Measurements from ENCODE around the gene CIB1. TPM values are rescaled to one million over a fixed set of nuclear protein-coding genes. Genes with fewer than 3 reads are reported as not detected.

Gene CIB1
- polyA plus RNA-seq, 1 of the 3 experiments (the other 2 are of a cell fraction), result 87.9 TPM

GRCh38 chr15:90219421-90220141 is 14.2 kb downstream of the CIB1 start:
- no peaks in the 10 kb centered on the region for H3K9me2 ChIP-seq
- no peak overlapping the region for H3K9ac ChIP-seq
- CTCF ChIA-PET, result interaction anchor here (0.6 to 7.1 kb wide), 14 partner anchors 11 to 85 kb away, joined by 3 to 74 read pairs (median 5); partner anchors contain the start of genes CIB1, GDPGP1 and SEMA4B
- H3K79me2 ChIP-seq (ENCODE audit: insufficient read depth), result no peaks in the 10 kb centered on the region; the same call in 1 of the 2 replicates
- peak; percentile 90 for DNase-seq
- no peak overlapping the region for H3K4me3 ChIP-seq (ENCODE audit: low read depth in 2 of 2, low read length in 1 of 2)
- H4K20me1 ChIP-seq (ENCODE audit: insufficient read depth), result no peaks in the 10 kb centered on the region
- H3F3A ChIP-seq (replicated peaks; ENCODE audit: insufficient read depth), result no peaks in the 10 kb centered on the region
- peaks cover 9 to 15% of the 10 kb centered on the region in 2 experiments for H3K36me3 ChIP-seq (replicated peaks in 1 of 2; ENCODE audit: control insufficient read depth in 1 of 2, insufficient read depth in 2 of 2, low read length in 1 of 2)
- POLR2A ChIA-PET, result no interaction called here
- peak; percentile 75 for TF ChIP-seq CTCF (IDR thresholded peaks at IDR 0.05)
- peak; percentile 84 for TF ChIP-seq SMC3 (IDR thresholded peaks at IDR 0.05; ENCODE audit: low read depth, low read length)
- peak; percentile 67 for TF ChIP-seq RAD21 (IDR thresholded peaks at IDR 0.05; ENCODE audit: low read length)
- TF ChIP-seq GATA2 (CRISPR knock-in tag; IDR thresholded peaks at IDR 0.05), result no peak
- H3K4me2 ChIP-seq, result no peak overlapping the region
- 93% methylated on average over 10 of the region's 17 CpGs for WGBS (ENCODE audit: low lambda C conversion rate)
- no peaks in the 10 kb centered on the region for H3K27me3 ChIP-seq (ENCODE audit: insufficient read depth)
- peaks cover 0 to 11% of the 10 kb centered on the region in 2 experiments; a peak in 1 of 4 replicates for H3K4me1 ChIP-seq (ENCODE audit: control insufficient read depth in 1 of 2, insufficient read depth in 2 of 2, low read depth in 1 of 2, low read length in 1 of 2)
- no peak overlapping the region for H2AFZ ChIP-seq (ENCODE audit: low read depth)
- H3K9me3 ChIP-seq, result no peaks in the 10 kb centered on the region
- no peak overlapping the region for H3K27ac ChIP-seq (ENCODE audit: low read depth in 2 of 2, low read length in 1 of 2)

GRCh38 chr15:90217671-90218394 is 15.9 kb downstream of the CIB1 start:
- ChIA-PET POLR2A (no interaction called here), CTCF (interaction anchor here (0.6 to 7.1 kb wide), 9 partner anchors 14 to 250 kb away, joined by 3 to 74 read pairs (median 5); partner anchors contain the start of genes CIB1, GDPGP1, NGRN and SEMA4B)
- no peak overlapping the region for H2AFZ ChIP-seq (ENCODE audit: low read depth)
- no peak overlapping the region for H3K4me3 ChIP-seq (ENCODE audit: low read depth in 2 of 2, low read length in 1 of 2)
- WGBS (ENCODE audit: low lambda C conversion rate), result 97% methylated on average over 9 of the region's 9 CpGs
- H3K27ac ChIP-seq (ENCODE audit: low read depth in 2 of 2, low read length in 1 of 2), result no peak overlapping the region
- no peaks in the 10 kb centered on the region for H4K20me1 ChIP-seq (ENCODE audit: insufficient read depth)
- no peak for TF ChIP-seq SMC3 (IDR thresholded peaks at IDR 0.05; ENCODE audit: low read depth, low read length)
- no peak for TF ChIP-seq EZH2phosphoT487 (IDR thresholded peaks at IDR 0.05; ENCODE audit: borderline replicate concordance, low read depth)
- TF ChIP-seq CHD2 (IDR thresholded peaks at IDR 0.05; ENCODE audit: low read length, partially characterized antibody), result no peak
- TF ChIP-seq MXI1 (IDR thresholded peaks at IDR 0.05; ENCODE audit: low read depth, low read length), result no peak
- TF ChIP-seq GABPA (IDR thresholded peaks at IDR 0.05; ENCODE audit: low read depth), result no peak
- no peak for TF ChIP-seq TCF12 (IDR thresholded peaks at IDR 0.05)
- TF ChIP-seq PBX3 (IDR thresholded peaks at IDR 0.05), result no peak
- TF ChIP-seq ZBTB33 (IDR thresholded peaks at IDR 0.05; ENCODE audit: borderline replicate concordance, low read depth), result no peak
- TF ChIP-seq GATA2 (CRISPR knock-in tag; IDR thresholded peaks at IDR 0.05), result no peak
- TF ChIP-seq FOXM1 (IDR thresholded peaks at IDR 0.05; ENCODE audit: low read depth), result no peak
- TF ChIP-seq USF1 (IDR thresholded peaks at IDR 0.05; ENCODE audit: borderline replicate concordance, low read depth), result no peak
- TF ChIP-seq NFIC (IDR thresholded peaks at IDR 0.05; ENCODE audit: borderline replicate concordance), result no peak
- TF ChIP-seq MAX (IDR thresholded peaks at IDR 0.05; ENCODE audit: low read depth), result no peak
- no peaks in the 10 kb centered on the region for H3F3A ChIP-seq (replicated peaks; ENCODE audit: insufficient read depth)
- H3K79me2 ChIP-seq (ENCODE audit: insufficient read depth), result peaks cover 5% of the 10 kb centered on the region; the same call in 1 of the 2 replicates
- no peak overlapping the region for H3K4me2 ChIP-seq
- no peaks in the 10 kb centered on the region for H3K9me2 ChIP-seq
- H3K27me3 ChIP-seq (ENCODE audit: insufficient read depth), result no peaks in the 10 kb centered on the region
- peaks cover 0 to 20% of the 10 kb centered on the region in 2 experiments; a peak in 2 of 4 replicates for H3K4me1 ChIP-seq (ENCODE audit: control insufficient read depth in 1 of 2, insufficient read depth in 2 of 2, low read depth in 1 of 2, low read length in 1 of 2)
- DNase-seq, result no peak
- no peaks in the 10 kb centered on the region for H3K9me3 ChIP-seq
- no peak overlapping the region for H3K9ac ChIP-seq
- H3K36me3 ChIP-seq (replicated peaks in 1 of 2; ENCODE audit: control insufficient read depth in 1 of 2, insufficient read depth in 2 of 2, low read length in 1 of 2), result peaks cover 6 to 10% of the 10 kb centered on the region in 2 experiments

Measured in SK-N-SH (cell line).